Measurements from ENCODE around the gene UBAC2. TPM values are rescaled to one million over a fixed set of nuclear protein-coding genes. Genes with fewer than 3 reads are reported as not detected.

UBAC2 gene
- polyA plus RNA-seq, 6 donors from 2014 or later: 107 to 132 (median 115) TPM

- no peaks in the 10 kb centered on the region for H3K27me3 Mint-ChIP-seq
- DNase-seq (no peak), ATAC-seq (ENCODE audit: low read depth in 2 of 2) (no peak)
- peak overlapping the region; percentile 5 to 96 (median 54) for H3K27ac Mint-ChIP-seq
- H3K36me3 Mint-ChIP-seq: peaks cover 21 to 43% of the 10 kb centered on the region in 2 donors
- no peak overlapping the region for H3K4me3 Mint-ChIP-seq
- no peaks in the 10 kb centered on the region for H3K9me3 Mint-ChIP-seq
- peaks cover 64 to 89% (median 76%) of the 10 kb centered on the region in 3 donors for H3K4me1 Mint-ChIP-seq
These were observed 161.7 kb downstream of the UBAC2 start for GRCh38 chr13:99362362-99362761.

- peak overlapping the region; percentile 52 to 96 (median 77) for H3K27ac Mint-ChIP-seq
- H3K9me3 Mint-ChIP-seq: no peaks in the 10 kb centered on the region
- peaks cover 69 to 91% (median 85%) of the 10 kb centered on the region in 3 donors for H3K4me1 Mint-ChIP-seq
- H3K27me3 Mint-ChIP-seq: no peaks in the 10 kb centered on the region
- no peak for DNase-seq
- no peak for ATAC-seq (ENCODE audit: low read depth in 2 of 2)
- peak overlapping the region in 2 of 8 donors; percentile 47 to 55 for H3K4me3 Mint-ChIP-seq
- H3K36me3 Mint-ChIP-seq: peaks cover 31 to 44% of the 10 kb centered on the region in 2 donors
These were observed 162.7 kb downstream of the UBAC2 start for GRCh38 chr13:99363391-99363790.

GRCh38 chr13:99363949-99364348 lies 163.3 kb downstream of the UBAC2 start:
- ATAC-seq (ENCODE audit: low read depth in 2 of 2) (peak in 1 of 2 donors; percentile 34), DNase-seq (no peak)
- Mint-ChIP-seq H3K27ac (peak overlapping the region; percentile 29 to 96 (median 89)), H3K36me3 (peaks cover 28 to 43% of the 10 kb centered on the region in 2 donors), H3K4me3 (peak overlapping the region in 5 of 8 donors; percentile 7 to 43 (median 31)), H3K27me3 (no peaks in the 10 kb centered on the region), H3K4me1 (peaks cover 64 to 86% (median 81%) of the 10 kb centered on the region in 3 donors), H3K9me3 (no peaks in the 10 kb centered on the region)

- H3K27ac Mint-ChIP-seq: peak overlapping the region; percentile 88 to 99 (median 98)
- peak; percentile 90 to 94 for ATAC-seq (ENCODE audit: low read depth in 2 of 2)
- H3K27me3 Mint-ChIP-seq: no peaks in the 10 kb centered on the region
- DNase-seq: peak; percentile 66
- no peaks in the 10 kb centered on the region for H3K9me3 Mint-ChIP-seq
- peak overlapping the region; percentile 6 to 63 (median 46) for H3K4me3 Mint-ChIP-seq
- H3K36me3 Mint-ChIP-seq: peaks cover 19 to 41% of the 10 kb centered on the region in 2 donors
- peaks cover 52 to 73% (median 67%) of the 10 kb centered on the region in 3 donors for H3K4me1 Mint-ChIP-seq
These were observed 165.7 kb downstream of the UBAC2 start for GRCh38 chr13:99366075-99366987.

DNA sequence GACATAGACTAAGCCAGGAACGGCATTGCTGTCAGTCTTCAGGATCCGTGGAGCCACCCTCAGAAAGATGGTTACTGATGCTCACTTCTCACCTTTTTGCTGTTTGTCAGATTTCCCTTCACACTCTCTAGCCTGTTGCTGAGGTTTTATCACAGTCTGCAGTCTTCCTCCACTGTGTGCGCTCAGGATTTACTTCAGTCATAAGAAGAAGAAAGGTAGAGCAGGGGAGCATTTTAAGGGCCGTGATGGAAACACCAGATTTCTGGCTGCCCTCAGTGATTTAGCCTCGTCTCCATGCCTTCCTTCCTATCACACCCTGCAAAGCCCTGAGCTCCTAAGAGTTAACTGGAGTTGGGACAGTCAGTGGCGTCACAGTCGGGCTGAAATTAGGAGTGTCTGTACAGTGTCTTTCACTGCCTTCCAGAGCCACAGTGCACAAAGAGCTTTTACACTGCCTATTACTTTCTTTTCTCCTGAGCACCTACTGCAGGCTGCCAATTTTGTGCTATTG lies 166.5 kb downstream of the UBAC2 start:
- ATAC-seq (ENCODE audit: low read depth in 2 of 2): no peak
- Mint-ChIP-seq H3K36me3 (peaks cover 19 to 39% of the 10 kb centered on the region in 2 donors), H3K27me3 (no peaks in the 10 kb centered on the region), H3K9me3 (no peaks in the 10 kb centered on the region), H3K4me1 (peaks cover 50 to 72% (median 65%) of the 10 kb centered on the region in 3 donors), H3K27ac (peak overlapping the region in 5 of 6 donors; percentile 67 to 96 (median 91)), H3K4me3 (peak overlapping the region in 3 of 8 donors; percentile 9 to 73 (median 37))
- no peak for DNase-seq

DNA sequence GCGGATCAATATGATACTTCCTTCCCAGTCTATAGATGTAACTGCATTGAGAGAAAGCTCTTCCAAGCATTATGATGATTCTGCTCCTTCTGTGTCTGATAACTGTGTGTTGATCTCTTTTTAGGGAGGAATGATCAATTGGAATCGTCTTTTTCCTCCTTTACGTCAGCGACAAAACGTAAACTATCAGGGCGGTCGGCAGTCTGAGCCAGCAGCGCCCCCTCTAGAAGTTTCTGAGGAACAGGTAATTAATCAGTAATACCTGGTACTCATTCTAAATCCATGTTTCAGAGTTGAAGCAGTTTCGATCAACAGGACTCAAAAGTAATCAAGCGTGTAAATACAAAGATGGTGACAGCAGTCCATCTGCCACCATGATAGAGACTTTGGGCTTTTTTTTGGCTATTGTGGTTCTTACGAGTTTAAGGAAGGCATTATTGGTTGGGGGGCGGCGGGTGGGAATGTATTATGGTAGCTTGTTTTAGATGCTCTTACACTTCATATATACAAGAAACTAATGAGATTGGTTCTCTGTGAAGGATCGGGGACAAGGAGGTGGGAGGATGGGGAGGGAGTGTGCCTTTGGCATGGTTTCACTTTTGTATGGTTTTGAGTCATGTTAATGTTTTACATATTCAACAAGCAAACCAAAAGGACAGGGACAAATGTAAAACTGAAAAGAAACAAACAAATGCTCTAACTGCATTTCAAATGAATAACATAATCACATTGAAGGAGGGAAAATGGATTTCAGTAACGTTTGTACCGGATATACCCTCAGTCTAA lies 167.2 kb downstream of the UBAC2 start:
- peaks cover 19 to 43% of the 10 kb centered on the region in 2 donors for H3K36me3 Mint-ChIP-seq
- no peak for ATAC-seq (ENCODE audit: low read depth in 2 of 2)
- H3K27me3 Mint-ChIP-seq: no peaks in the 10 kb centered on the region
- H3K4me1 Mint-ChIP-seq: peaks cover 50 to 72% (median 64%) of the 10 kb centered on the region in 3 donors
- H3K4me3 Mint-ChIP-seq: peak overlapping the region in 2 of 8 donors; percentile 31 to 52
- no peak for DNase-seq
- H3K27ac Mint-ChIP-seq: peak overlapping the region; percentile 67 to 96 (median 92)
- H3K9me3 Mint-ChIP-seq: no peaks in the 10 kb centered on the region

DNA sequence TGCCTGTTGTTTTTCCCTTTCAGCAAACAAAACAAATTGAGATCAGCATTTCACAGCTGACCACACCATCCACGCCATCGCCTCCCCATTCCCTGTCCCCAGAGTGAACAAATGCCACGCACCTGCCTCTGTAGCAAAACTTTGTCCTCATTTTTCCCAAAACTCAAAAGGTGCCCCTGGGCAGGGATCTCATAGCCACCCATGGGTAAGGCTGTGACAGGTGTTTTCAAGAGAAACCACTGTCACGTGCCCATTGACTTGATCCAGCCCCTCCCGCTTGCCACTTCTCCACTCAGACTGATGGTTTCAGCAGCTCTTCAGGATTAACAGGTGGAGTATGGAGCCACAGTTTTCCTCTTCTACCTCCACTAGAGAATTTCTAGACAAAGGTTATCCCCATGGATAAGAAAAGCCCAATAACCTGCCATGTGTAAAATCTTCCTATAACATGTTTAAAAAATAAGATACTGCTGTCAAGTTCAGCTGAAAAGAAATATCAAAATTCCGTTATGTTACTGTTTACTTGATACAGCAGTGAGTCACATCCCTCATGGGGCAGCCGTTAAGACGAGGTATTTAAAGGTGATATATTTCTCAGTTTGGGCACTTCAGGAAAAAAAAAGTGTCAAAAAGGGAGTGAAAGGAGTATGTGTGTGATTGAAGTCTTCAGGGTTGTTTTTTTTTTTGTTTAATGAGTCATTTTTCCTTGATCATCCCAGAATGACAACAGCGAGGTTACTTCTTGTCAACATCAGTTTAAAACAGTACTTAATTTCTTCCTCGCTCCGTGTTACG lies 170.0 kb downstream of the UBAC2 start:
- Mint-ChIP-seq H3K27ac (peak overlapping the region; percentile 68 to 100 (median 90)), H3K4me3 (no peak overlapping the region), H3K4me1 (peaks cover 64 to 77% (median 72%) of the 10 kb centered on the region in 3 donors), H3K36me3 (peaks cover 19 to 48% of the 10 kb centered on the region in 2 donors), H3K9me3 (peaks cover 0 to 1% (median 0%) of the 10 kb centered on the region in 7 donors), H3K27me3 (no peaks in the 10 kb centered on the region)
- no peak for DNase-seq
- no peak for ATAC-seq (ENCODE audit: low read depth in 2 of 2)

- DNase-seq (no peak), ATAC-seq (ENCODE audit: low read depth in 2 of 2) (no peak)
- Mint-ChIP-seq H3K4me3 (peak overlapping the region in 6 of 8 donors; percentile 17 to 82 (median 53)), H3K36me3 (peaks cover 27 to 49% of the 10 kb centered on the region in 2 donors), H3K27ac (peak overlapping the region; percentile 94 to 100 (median 100)), H3K27me3 (no peaks in the 10 kb centered on the region), H3K9me3 (peaks cover 0 to 1% (median 0%) of the 10 kb centered on the region in 7 donors), H3K4me1 (peaks cover 65 to 77% (median 71%) of the 10 kb centered on the region in 3 donors)
These were observed 171.3 kb downstream of the UBAC2 start for GRCh38 chr13:99371956-99372355.

DNA sequence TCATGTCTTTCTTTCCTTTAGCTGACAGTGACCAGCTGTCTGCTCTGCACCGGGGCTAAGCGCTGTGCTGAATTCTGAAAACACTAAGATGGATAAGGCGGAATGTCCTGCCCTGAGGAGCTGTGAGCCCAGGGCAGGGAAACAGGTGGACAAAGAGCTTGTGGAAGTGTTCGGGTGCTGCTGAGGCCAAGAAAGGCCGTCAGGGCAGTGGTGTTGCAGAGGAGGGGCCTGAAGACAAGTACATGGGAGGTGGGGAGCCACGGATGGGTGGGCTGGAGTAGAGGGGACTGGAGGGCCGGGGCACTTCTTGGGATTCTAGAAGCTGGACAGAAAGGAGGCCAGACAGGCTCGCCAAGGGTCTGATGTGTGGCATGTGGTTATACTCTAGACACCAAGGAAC lies 172.8 kb downstream of the UBAC2 start:
- peaks cover 17 to 39% of the 10 kb centered on the region in 2 donors for H3K36me3 Mint-ChIP-seq
- peaks cover 63 to 76% (median 66%) of the 10 kb centered on the region in 3 donors for H3K4me1 Mint-ChIP-seq
- no peak for DNase-seq
- H3K4me3 Mint-ChIP-seq: peak overlapping the region in 7 of 8 donors; percentile 22 to 87 (median 75)
- no peaks in the 10 kb centered on the region for H3K27me3 Mint-ChIP-seq
- H3K9me3 Mint-ChIP-seq: peaks cover 0 to 1% (median 0%) of the 10 kb centered on the region in 7 donors
- no peak for ATAC-seq (ENCODE audit: low read depth in 2 of 2)
- peak overlapping the region; percentile 100 for H3K27ac Mint-ChIP-seq

DNA sequence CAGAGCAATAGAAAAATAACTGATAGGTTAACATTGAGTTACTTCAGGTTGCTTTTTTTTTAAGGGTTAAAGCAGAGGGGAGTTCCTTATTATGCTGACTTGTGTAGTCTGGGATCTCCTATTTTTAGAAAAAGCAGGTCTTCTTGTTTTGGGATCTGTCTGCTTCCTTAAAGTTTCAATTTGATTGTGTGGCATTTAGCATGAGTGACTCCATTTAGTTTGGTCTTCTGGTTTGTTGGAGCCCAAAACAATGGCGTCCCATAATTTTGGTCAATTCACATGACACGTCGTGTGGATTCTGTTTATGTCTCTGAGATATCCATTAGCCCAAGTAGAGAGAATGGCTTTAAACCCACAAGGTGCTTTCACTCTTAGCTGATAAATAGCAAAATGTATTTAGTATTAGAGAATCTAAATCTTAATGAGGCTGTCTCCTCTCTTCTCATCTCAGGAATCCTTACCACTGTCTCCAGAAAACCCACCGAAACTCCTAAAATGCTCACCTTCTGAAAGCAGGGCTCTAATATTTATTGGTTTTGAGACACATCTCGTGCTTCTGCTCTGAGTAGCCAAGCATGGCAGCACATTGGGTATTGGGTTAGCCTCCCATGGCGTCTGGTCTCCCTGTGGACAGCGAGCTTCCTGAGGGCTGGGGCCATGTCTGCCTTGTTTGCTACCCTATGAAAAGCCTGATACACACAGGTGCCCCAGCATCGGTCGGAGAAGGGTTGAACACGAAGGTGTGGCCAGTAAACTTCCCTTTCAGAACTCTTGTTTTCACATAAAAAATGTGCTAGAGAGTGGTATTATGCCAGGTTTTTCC lies 173.7 kb downstream of the UBAC2 start:
- Mint-ChIP-seq H3K9me3 (peaks cover 0 to 1% (median 0%) of the 10 kb centered on the region in 7 donors), H3K36me3 (peaks cover 16 to 36% of the 10 kb centered on the region in 2 donors), H3K27me3 (no peaks in the 10 kb centered on the region), H3K4me1 (peaks cover 71 to 85% (median 72%) of the 10 kb centered on the region in 3 donors), H3K4me3 (peak overlapping the region; percentile 70 to 89 (median 84)), H3K27ac (peak overlapping the region; percentile 100)
- ATAC-seq (ENCODE audit: low read depth in 2 of 2): peak; percentile 34 to 49
- peak; percentile 85 for DNase-seq

GRCh38 chr13:99374994-99375737 lies 174.5 kb downstream of the UBAC2 start:
- peak overlapping the region; percentile 100 for H3K27ac Mint-ChIP-seq
- peaks cover 16 to 33% of the 10 kb centered on the region in 2 donors for H3K36me3 Mint-ChIP-seq

More at GRCh38 chr13:99374994-99375737, 174.5 kb downstream of the UBAC2 start:
- Mint-ChIP-seq H3K4me1 (peaks cover 79 to 93% (median 79%) of the 10 kb centered on the region in 3 donors), H3K9me3 (peaks cover 0 to 1% (median 0%) of the 10 kb centered on the region in 7 donors), H3K4me3 (peak overlapping the region; percentile 70 to 89 (median 82)), H3K27me3 (no peaks in the 10 kb centered on the region)
- peak; percentile 76 to 78 for ATAC-seq (ENCODE audit: low read depth in 2 of 2)
- peak; percentile 96 for DNase-seq

All from naive B cell (primary cell).